KMS-11 (cell line): Measurements from ENCODE around the gene TPRA1.

Source experiments
- H2AFZ ChIP-seq: fragments of 200-600 bp; sonication (generic); 2 replicates; pipeline ENCODE4 v1.6.1; 2016; ENCODE audit warnings: antibody characterized with exemption, mixed run types, low read depth
- H3K27ac ChIP-seq: fragments of 200-600 bp; sonication (generic); 2 replicates; pipeline ENCODE4 v1.6.1; 2016; ENCODE audit warnings: mild to moderate bottlenecking, mixed run types
- H3K27me3 ChIP-seq: fragments of 200-600 bp; sonication (generic); 2 replicates; pipeline ENCODE4 v1.6.1; 2017; ENCODE audit warnings: mild to moderate bottlenecking, low read depth, mixed run types, moderate library complexity; ENCODE audit not compliant: insufficient read depth
- H3K36me3 ChIP-seq: fragments of 200-600 bp; sonication (generic); 2 replicates; pipeline ENCODE4 v1.6.1; 2017; ENCODE audit warnings: mild to moderate bottlenecking, mixed run types; ENCODE audit not compliant: insufficient read depth
- H3K4me1 ChIP-seq: fragments of 200-600 bp; sonication (generic); 2 replicates; pipeline ENCODE4 v1.6.1; 2016; ENCODE audit warnings: mild to moderate bottlenecking, low read depth, mixed run types; ENCODE audit not compliant: poor library complexity, severe bottlenecking
- H3K4me2 ChIP-seq: fragments of 200-600 bp; sonication (generic); 2 replicates; pipeline ENCODE4 v1.7.0; 2016; ENCODE audit warnings: mild to moderate bottlenecking, mixed run types
- H3K4me3 ChIP-seq: fragments of 200-600 bp; sonication (generic); IDR thresholded peaks from 2 replicates; pipeline ENCODE4 v1.6.1; 2017; ENCODE audit warnings: low read depth, low read length, mixed read lengths; ENCODE audit not compliant: insufficient read depth
- H3K79me2 ChIP-seq: fragments of 200-600 bp; sonication (generic); 2 replicates; pipeline ENCODE4 v1.6.1; 2016; ENCODE audit warnings: low read depth, mixed run types; ENCODE audit not compliant: insufficient read depth
- H3K9ac ChIP-seq: fragments of 200-600 bp; sonication (generic); 2 replicates; pipeline ENCODE4 v1.6.1; 2016; ENCODE audit warnings: mild to moderate bottlenecking, mixed run types
- H4K20me1 ChIP-seq: fragments of 200-600 bp; sonication (generic); 2 replicates; pipeline ENCODE4 v1.6.1; 2016; ENCODE audit warnings: mild to moderate bottlenecking, mixed run types; ENCODE audit not compliant: insufficient read depth
- CTCF ChIP-seq: fragments of 200-600 bp; sonication (generic); conservative IDR thresholded peaks from 2 replicates; pipeline ENCODE4 v1.6.1; 2017; ENCODE audit warnings: low read depth, mild to moderate bottlenecking, antibody characterized with exemption, low read length, moderate library complexity, mixed read lengths

TPRA1 gene

DNA sequence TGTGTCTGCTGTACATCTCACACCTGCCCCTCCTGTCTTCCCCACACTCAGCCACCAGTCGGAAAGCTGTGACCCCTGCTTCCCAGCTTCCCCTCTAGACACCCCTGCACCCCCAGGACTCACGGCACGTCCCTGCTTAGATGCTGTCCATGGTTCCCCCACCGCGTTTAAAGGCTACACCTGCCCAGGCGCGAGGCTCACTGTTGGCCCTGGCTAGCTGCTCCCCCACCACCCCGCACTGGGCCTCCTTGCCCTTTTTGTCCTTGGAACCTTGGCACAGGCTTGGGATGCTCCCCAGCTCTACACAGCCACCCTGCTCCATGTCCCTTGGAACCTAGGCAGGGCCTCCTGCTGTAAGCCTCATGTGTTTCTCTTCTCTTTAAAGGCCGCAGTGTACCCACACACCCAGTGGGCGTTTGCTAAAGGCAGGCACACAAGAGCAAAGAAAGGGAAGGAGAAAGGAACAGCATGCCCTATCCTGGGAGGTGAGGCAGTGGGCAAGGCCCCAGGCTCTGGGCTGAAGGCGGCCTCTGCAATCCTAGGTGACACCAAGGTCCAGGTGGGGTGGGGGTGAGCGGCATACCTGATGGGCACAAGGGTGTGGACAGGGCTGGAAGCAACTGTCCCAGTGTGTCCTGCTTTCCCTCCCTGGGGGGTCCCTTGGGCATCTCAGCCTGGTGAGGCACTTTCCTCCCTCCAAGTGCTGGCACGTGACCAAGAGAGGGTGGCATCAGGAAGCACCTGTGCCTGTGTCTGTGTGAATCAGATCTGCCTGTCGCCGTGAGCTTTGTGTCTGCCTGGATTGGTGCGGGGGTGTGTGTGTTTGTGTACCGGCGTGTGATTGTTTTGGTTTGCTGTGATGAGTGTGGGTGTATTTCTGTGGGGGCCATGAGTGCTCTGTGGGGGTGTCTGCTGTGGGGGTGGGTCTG is 54.4 kb downstream of the TPRA1 start:
- no peak for TF ChIP-seq CTCF
- Histone ChIP-seq H3K79me2 (no peaks in the 10 kb centered on the region), H3K4me3 (no peak overlapping the region), H3K27me3 (no peaks in the 10 kb centered on the region), H2AFZ (no peak overlapping the region), H4K20me1 (no peaks in the 10 kb centered on the region), H3K9ac (no peak overlapping the region), H3K4me1 (no peaks in the 10 kb centered on the region), H3K4me2 (no peak overlapping the region), H3K27ac (no peak overlapping the region), H3K36me3 (no peaks in the 10 kb centered on the region)

GRCh38 chr3:127535106-127535785 is 55.3 kb downstream of the TPRA1 start:
- H3K27me3 ChIP-seq, result no peaks in the 10 kb centered on the region
- H3K4me3 ChIP-seq, result no peak overlapping the region
- H3K27ac ChIP-seq, result no peak overlapping the region
- H3K36me3 ChIP-seq, result no peaks in the 10 kb centered on the region
- H3K4me1 ChIP-seq, result no peaks in the 10 kb centered on the region
- H3K4me2 ChIP-seq, result no peak overlapping the region
- no peaks in the 10 kb centered on the region for H3K79me2 ChIP-seq
- no peaks in the 10 kb centered on the region for H4K20me1 ChIP-seq
- H3K9ac ChIP-seq, result no peak overlapping the region
- TF ChIP-seq CTCF, result no peak
- H2AFZ ChIP-seq, result no peak overlapping the region

DNA sequence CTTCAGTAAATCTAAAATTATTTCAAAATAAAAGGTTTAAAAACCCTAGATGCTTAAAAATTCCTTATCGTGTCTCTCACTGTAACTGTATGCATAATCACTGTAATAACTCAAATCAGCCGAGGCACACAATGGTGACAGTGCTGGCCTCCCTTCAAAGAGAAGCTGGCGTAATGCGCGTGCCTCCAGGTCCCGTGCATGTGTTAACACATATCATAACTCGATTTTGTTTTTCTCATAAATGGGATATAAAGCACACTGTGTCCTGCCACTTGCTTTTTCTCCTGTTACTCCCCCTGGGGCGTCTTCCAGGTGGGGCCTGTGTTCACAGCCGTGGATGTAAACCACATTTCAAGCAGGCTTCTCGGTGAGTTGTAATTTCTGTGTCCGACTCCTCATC is 56.0 kb downstream of the TPRA1 start:
- no peaks in the 10 kb centered on the region for H3K79me2 ChIP-seq
- no peak overlapping the region for H3K4me3 ChIP-seq
- no peak overlapping the region for H3K9ac ChIP-seq
- no peak overlapping the region for H2AFZ ChIP-seq
- H3K4me2 ChIP-seq, result no peak overlapping the region
- no peaks in the 10 kb centered on the region for H3K4me1 ChIP-seq
- H3K36me3 ChIP-seq, result no peaks in the 10 kb centered on the region
- H3K27me3 ChIP-seq, result no peaks in the 10 kb centered on the region
- TF ChIP-seq CTCF, result no peak
- no peak overlapping the region for H3K27ac ChIP-seq
- H4K20me1 ChIP-seq, result no peaks in the 10 kb centered on the region

DNA sequence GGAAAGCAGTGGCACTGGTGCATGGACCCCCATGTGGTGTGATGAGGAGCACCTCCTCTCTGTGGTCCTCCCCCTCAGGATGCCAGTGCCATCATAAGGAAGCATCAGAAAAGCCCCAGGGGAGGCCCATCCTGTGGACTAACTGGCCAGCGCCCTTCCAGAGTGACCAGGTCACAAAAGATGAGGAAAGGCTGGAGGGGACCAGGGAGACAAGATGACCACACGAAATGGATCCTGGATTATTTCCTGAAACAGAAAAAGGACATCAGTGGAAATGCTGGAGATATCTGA is 56.4 kb downstream of the TPRA1 start:
- Histone ChIP-seq H3K27me3 (no peaks in the 10 kb centered on the region), H4K20me1 (no peaks in the 10 kb centered on the region), H3K27ac (no peak overlapping the region), H3K4me1 (no peaks in the 10 kb centered on the region), H3K36me3 (no peaks in the 10 kb centered on the region), H3K9ac (no peak overlapping the region), H2AFZ (no peak overlapping the region), H3K4me2 (no peak overlapping the region), H3K79me2 (no peaks in the 10 kb centered on the region), H3K4me3 (no peak overlapping the region)
- TF ChIP-seq CTCF, result no peak
